ENCODE results near the gene NT5DC4.

Gene NT5DC4

DNA sequence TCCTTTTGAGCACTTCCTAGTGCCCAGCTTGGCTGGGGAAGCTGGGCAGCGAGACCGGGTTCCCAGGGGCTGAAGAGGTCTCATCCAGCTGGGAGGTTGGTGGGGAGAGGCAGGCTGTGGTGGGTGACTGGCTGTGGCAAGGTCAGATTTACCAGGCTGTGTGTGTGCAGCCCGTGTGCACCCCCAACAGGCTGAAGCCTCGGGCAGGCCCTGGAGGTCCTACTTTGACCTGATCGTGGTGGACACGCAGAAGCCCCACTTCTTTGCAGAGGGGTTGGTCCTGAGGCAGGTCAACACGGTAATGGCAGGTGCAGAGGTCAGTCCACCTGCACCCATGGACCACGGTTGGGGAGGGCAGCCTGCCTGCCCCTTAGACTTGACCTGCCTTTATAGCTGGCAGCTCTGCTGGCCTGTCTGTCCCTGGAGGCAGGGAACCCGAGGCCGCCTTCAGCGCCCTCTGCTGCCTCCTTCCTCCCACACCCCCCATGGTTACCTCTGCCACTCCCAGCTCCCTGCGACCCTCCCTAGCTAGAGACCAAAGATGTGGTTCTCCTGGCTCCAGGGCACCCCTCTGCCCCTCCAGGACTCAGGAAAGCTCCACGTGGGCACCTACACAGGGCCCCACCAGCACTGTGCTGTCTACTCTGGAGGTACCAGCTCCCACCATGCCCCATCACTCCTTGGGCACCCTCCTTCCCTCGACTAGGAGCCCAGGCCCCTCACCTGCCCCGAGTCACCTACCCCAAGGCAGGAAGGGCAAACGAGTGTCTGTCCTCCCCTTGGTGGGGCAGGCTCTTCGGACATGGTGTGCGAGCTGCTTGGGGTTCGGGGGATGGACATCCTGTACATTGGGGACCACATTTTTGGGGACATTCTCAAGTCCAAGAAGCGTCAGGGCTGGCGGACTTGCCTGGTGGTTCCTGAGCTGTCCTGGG is 4.0 kb downstream of the NT5DC4 start:
- DNase-seq, result no peak

DNA sequence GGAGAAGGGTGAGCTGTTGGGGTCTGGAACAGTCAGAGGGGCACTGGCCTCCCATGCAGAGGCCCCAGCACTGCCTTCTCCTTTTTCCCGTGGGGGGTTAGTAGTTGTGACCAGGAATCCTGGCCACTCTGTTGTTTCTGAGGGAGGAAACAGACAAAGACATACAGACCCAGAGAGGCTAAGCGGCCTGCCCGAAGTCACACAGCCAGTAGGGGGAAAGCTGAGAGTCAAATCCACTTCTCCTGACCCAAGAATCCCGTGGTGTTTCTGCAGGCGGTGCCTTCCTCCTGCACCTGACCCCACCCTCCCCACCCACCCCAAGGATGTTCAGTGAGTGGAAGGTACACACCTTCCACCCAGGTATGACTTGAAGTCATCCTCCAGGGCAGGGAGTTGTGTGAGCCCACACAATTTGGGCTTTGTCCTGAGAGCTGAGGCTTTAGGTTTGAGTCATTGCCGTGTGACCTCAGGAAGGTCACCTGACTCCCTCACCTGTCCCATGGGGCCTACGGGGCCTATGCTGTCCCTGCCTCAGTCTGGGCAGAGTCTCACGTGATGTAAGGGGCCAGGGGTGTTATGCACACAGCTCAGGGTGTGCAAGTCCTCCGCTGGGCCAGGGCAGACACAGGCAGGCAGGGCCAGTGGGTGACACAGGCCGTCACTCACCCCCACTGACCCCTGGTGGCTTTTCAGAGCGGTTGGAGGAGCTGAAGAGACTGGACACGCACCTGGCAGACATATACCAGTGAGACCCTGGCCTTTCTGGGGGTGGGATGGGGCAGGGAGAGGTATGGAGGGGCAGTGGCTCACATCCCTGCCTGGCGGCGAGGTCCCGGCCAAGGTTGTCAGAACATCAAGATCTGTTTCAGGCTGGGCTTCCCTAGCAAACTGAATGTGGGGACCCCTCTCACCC is 5.0 kb downstream of the NT5DC4 start:
- no peak for DNase-seq

DNA sequence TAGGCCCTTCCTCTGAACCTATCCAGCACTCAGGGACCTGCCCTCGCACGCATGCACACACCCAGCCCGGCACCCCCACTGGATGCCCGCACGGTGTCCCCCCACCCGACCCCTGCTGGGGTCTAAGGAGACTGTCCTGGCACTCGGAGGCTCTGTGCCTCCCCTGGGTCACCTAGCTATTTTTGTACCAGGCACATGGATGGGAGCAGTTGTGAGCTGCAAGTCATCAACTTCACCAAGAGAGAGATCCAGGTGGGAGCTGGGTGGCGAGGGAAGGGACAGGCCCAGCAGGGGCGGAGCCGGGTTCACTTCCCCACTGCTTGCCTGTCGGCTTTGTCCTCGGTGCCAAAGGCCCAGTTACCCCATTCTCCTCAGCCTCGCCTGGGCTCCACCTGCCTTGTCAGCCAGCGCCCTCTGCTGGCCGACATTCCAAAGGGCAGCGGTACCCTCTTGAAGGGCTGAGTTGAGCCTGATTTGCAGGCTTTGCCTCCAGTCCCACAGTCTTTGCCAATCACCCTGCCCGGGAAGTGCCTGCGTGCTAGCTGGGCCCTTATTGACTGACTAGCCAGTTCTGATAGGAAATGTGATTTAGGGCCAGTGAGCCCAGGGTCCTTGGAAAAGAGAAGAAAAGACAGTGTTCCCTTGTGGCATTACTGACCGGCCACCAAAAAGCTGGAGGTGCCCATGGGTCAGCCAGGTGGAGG is 5.8 kb downstream of the NT5DC4 start:
- peak; percentile 93 for DNase-seq

DNA sequence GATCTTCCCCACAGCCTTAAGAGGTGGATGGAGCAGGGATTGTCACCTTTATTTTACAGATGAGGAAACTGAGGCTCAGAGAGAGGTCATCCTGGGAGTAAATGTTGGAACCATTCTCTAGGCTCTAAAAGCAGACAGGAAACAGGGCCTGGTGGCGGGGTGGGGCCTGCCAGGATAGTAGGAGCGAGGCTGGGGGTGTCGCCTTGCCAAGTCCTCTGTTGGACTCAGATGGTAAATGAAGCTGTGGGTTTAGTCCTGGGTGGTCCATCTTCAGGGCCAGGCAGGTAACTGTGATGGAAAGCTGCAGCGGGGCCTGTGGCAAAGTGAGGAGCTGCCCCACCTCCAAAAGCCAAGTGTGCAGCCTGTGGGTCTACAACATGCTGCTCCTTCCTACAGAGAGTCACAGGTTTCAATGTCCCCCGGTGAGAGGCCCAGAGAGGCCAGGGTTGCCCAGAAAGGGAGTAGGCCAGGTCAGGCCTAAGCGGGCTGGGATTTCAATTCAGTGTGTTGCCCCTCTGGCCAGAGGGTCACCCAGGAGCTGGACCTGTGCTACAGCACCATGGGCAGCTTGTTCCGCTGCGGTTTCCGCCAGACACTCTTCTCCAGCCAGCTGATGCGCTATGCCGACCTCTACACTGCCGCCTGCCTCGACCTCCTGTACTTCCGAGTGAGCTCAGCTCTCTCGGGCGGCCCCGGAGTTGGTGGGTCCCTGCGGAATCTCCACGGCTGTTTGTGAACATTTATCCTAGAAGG is 6.6 kb downstream of the NT5DC4 start:
- no peak for DNase-seq

DNA sequence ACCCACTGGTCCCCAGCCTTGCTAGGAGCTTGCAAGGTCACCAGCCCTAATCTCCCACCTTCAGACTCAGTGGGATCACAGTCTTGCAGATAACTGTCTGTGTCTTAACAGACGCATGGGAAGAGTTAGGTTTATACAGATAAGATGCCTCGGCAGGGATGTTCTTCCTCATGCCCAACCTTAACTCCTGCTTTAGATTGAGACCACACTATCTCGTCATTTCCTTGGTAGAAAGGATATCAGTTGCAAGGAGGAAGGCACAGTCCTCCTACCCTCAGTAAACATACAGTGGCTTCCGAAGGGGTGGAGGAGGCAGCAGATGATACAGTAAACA is 7.2 kb downstream of the NT5DC4 start:
- DNase-seq, result no peak

DNA sequence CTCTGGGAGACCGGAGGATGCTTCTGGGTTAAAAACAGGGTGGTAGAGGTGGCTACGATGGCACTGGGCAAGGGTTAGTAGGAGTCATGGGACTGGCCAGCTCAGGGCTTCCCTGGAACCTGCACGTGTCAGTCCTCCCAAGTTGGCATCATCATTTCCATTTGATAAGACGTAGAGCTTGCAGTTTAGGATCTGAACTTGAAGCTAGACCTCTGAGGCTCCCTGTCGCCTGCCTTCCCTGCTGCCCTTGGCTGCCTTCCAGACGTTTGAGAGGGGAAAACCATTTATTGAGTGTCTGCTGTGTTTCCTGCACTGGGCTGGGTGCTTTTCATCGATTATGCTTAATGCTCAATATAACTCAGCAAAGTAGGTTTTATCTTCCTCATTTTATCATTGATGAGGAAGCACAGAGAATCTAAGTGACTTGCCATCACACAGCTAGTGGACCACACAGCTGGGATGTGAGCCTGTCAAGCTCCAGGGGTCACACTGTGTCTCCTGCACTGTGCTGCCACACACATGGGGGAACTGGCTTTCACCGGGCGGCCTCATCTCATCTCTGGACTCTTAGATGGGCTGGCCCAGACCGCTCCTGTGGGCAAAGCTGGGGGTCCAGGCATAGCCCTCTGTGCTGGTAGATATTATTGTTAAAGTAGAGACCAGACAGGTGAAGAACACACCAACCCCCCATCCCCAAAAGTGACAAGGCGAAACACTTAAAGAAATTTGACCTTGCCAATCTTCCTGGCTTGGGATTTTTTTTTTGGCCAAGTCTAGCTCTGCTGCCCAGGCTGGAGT is 7.8 kb downstream of the NT5DC4 start:
- no peak for DNase-seq

DNA sequence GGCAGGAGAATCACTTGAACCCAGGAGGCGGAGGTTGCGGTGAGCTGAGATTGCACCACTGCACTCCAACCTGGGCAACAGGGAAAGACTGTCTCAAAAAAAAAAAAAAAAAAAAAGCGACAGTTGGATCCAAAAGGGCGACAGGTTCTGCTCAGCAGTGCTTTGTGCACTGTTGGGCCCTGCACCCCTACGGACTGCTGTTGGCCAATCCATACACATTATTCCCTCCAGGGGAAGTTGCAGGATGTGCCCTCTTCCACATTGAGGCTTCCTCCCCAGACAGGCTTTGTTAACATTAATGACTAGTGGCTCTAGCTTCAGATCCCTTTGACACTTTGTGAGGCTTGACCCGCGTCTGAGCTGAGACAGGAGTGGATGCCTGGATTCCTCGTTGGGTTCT is 9.4 kb downstream of the NT5DC4 start:
- no peak for DNase-seq

DNA sequence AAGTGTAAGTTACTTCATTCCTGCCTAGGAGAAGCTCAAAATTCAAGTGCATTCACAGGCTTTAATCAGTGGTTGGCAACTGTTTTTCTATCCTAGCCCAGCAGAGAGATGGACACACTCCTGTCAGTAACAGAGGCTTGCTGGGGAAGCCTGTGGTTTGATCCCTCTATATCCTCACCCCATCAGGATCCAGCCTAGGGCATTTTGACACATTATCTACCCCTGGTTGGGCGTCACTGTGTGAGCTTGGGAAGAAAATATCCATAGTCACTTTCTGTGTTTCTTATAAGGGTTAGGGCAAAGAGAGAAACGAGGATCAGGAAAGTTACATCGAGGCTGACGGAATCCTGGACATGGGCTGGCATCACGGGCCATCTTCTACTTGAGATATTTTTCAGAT is 10.0 kb downstream of the NT5DC4 start:
- DNase-seq, result no peak

DNA sequence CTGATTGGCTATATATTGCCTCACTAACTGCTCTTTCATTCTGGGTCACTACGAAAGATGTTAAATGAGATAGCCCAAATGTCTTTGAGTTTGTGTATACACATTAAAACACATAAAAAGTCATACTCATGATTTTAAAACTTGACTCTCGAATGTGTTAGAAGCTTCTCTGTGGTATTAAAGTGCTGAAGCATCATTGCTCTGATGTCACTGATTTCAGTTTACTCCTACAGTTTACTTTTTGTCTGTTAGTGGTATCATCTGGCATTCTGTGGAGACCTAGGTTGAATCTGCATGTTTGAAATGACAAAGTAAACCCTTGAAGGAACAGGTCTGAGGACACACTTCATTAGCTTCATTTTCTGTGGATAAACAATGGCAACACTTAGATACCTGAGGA is 10.7 kb downstream of the NT5DC4 start:
- no peak for DNase-seq

DNA sequence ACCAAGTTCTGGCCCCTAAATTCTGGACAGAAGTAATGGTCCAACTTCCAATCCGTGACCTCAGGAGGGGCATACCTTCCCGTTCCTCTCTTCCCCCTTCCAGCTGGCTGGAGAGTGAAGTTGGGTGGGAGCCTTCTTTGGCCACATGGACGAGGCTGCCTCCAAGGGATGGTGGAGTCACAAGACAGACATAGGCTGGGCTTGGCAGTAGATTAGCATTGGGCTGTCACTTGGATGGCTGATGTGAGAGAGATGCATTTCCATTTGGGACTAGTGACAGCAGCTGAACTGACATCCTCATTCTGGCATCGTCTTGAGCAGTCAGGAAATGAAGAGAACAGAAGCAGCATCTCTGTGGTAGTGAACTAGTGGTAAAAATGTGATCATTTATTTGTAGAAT is 12.6 kb downstream of the NT5DC4 start:
- no peak for DNase-seq

DNA sequence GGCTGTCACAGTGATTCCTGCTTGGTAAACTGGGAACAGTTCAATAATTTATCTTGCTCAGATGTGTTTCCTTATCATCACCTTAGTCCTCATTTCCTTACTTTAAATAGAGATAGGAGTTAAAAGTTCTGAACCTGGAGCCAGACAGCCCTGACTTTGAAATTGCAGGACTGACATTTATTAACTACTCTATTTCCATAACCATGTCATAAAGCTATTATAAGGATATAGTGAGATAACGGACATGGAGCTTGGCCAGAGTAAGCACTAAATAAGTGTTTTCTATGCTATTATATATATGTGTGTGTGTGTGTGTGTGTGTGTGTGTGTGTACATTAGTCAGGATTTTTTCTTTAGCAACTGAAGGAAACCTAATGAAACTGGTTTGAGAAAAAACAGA is 13.1 kb downstream of the NT5DC4 start:
- no peak for DNase-seq

DNA sequence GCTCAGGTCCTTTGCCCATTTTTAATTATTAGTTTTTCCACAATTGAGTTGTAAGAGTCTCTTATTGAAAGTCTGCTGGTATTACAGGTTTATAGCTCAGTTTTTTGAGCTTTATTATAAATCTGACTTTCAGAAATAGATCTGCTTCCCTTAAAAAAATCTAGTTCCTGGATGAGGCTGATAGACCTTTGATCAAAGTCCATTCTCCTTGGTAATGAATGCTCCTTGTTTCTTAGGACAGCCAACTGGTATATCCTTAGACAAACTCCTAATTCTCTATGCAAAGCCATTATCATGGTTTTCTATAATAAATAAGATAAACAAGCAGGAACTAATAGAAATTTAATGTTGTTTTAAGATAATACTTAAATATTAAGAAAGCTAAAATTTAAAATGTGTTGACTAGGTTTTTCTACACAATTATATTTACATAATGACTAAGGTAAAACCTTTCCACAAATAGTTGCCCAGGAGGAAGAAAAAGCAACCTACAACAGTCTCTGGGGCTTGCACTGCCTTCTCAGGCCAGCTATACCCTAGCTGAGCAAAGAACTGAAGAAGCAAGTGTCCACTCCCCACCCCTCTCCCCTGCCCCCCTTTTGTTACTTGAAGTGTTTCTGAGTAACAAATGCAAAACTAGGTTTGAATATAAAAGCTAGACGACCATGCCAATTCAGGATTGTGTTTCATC is 16.9 kb downstream of the NT5DC4 start:
- no peak for DNase-seq

DNA sequence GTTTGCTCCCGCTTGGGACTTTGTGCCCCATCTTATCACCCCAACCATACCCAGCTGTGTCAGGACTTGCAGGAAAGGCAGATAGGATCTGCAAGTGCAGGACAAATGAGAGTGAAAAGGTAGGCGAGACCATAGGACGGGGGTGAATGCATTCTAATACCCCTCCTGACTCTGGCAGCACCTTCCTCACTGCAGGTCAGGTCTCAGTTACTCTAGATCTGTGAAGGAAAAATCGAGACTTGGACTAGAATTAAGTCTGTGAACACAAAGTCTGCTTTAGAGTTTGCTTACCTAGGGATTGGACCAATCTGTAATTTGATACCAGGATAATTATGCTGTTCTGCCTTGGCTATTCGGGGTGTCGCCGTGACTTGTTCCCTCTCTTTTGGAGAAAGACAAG is 19.7 kb downstream of the NT5DC4 start:
- no peak for DNase-seq

DNA sequence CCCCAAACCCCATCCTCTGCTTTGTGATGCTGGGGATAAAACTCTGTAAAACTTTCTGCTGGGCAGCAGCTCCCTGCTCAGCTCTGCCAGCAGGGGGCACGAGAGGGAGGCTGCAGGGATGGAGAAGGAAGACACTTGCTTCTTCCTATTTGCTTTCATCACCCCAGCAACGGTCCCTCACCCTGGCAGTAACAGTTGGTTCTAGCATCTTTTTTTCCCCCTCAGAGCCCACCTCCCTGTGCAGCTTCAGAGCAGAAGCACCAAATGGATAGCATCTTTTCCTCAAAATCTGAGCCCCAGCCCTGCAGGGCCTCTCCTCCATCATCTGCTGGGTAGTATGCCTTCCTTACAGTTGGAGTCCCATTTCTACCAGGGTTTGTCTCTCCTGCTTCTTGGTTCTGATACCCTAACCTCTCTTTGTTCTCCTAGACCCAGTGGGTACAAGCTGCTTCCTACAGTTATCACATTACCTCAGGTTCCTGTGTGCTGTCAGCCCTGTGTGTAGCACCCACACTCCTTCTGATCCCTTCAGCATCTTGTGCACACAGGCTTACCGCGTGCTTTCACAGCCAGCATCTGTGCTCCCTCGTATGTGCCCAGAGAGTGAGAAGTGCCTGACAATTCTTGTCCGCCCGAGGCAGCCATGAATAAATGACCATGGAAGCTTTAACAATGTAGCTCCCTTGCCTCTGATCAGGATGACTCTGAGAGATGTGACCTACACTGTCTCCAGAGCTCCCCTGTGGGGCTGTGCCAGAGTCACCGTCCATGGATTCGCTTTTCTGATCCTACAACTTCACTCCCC is 29.1 kb downstream of the NT5DC4 start:
- DNase-seq, result peak; percentile 84

DNA sequence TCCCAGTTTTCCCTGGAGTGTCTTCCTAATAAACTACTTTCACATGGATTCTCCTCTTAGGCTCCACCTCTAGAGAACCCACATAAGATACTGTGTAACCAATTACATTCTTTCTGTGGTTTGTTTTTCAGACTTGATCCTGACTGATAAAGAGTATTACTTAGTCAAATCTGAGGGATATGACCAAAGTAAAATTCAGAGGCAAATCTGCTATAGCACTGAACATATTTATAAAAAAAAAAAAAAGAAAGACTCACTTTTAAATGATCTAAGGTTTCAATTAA is 29.7 kb downstream of the NT5DC4 start:
- peak; percentile 22 for DNase-seq

DNA sequence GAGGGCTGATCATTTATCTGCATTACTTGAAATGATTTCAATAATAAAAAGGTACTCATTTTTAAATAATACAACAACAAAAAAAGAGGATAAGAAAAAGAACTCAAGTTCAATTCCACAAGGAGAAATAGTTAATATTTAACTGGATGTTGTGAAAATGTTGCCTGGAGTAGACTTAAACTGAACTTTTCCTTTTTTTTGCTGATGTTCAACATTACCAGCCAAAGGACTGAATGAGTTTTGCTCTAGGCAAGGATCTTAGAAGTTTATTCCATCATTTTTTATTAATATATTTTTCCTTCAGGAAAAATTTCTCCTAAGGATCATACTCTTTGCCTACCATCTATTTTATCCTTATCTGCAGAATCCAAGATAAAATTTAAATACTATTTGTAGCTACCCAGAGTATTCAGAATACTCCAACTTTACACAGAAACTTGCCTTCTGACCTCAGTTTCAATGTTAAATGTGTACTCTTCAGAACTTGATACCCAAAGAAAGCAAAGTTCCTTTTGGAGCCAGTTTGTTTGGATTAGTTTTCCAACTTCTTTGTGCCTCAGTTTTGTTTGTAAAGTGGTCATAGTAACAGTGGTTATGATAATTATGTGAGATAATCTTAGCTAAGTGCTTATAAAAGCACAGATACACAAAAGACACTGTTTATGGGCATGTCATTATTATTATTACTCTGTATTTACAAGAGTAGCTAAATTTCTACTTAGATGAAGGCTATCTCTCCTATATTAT is 30.8 kb downstream of the NT5DC4 start:
- no peak for DNase-seq

DNA sequence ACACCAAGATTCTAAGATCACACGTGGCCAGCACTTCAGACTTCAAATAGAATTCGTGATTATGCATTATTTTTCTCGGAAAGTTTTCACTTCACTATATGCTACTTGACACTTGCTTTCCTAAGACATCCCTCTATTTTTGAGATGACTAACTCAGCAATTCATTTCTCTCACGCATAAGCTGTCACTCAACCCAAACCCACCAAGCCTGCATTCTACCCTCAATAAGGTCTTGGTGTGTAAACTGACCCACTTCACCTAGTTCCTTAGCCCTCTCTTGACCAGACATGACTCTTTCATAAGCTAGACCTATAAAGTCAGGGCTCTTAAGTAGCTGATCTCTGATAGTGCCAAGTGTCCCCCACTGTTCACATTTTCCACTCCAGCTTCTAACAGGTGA is 31.8 kb downstream of the NT5DC4 start:
- no peak for DNase-seq

DNA sequence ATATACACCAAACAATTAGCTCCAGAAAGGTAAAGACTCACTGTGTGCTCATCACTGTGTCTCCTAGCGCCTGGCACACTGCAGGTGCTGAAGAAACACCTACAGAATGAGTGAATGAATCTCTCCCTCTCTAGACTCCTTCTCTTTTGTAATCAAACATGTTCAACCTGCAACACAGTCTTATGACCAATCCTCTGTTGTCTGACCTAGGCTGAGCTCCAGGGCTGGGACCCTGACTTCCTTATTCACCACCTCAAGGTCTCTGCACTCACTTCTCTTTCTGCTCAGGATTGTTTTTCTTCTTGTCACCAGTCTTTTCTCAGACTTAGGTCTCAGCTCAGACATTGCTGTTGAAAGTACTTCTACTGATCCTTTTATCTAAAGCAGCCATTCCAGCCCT is 33.7 kb downstream of the NT5DC4 start:
- DNase-seq, result no peak

DNA sequence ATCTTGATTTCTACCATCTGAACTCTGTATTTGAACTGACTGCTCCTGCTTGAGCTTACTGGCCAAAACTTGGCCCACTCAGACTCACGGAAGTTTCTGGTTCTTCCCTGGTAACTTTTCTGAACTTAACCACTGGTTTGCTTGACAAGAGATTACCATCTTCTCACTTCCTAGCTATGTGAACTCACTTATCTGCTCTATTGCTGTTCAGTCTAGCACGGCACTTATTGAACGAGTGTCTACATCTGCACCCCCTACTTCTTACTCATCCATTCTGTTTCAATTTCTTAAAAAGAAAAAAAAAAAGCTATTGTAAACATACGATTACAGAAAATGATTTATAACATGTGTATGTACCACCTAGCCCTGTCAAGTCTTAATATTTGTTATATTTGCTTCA is 34.6 kb downstream of the NT5DC4 start:
- no peak for DNase-seq

DNA sequence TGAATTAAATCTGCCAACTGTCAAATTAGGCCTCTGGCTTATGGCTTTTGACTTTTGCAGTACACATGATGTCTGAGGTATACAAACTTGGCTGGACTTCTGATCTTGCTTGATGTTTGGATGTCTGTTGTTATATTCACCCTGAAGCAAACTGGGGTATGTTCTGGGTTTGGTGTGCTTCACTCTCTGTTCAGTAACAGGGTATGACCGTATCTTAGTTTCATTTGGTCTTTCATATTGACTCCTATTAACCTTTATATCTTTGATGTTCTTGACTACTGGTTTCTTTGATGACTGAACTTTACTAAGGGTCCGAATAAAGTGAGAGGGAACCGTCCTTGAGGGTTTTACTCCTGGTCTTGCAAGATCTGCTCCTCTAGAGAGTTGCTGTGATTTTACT is 35.4 kb downstream of the NT5DC4 start:
- DNase-seq, result no peak

All from activated CD4-positive, alpha-beta T cell treated with anti-CD3 and anti-CD28 coated beads, Interleukin-2, amount 50 U/mL, for 16 hours (primary cell).